Suprapubic skin (tissue), 4 donors: ENCODE data around the gene ASTN2. TPM values are rescaled to one million over a fixed set of nuclear protein-coding genes. Genes with fewer than 3 reads are reported as not detected.

Experiments
- DNase-seq, 2 donors: peaks; one replicate each; pipeline ENCODE4 v3.0.0-alpha.2; 2019; ENCODE audit warnings: low spot score in 2 of 2
- H3K27ac ChIP-seq: fragments of 200-600 bp; sonication (generic); one replicate; pipeline ENCODE4 v1.5.1; 2019
- H3K27me3 ChIP-seq: fragments of 200-600 bp; sonication (generic); one replicate; pipeline ENCODE4 v1.5.1; 2019
- H3K36me3 ChIP-seq: fragments of 200-600 bp; sonication (generic); one replicate; pipeline ENCODE4 v1.5.1; 2019
- H3K4me1 ChIP-seq: fragments of 200-600 bp; sonication (generic); one replicate; pipeline ENCODE4 v1.5.1; 2019
- H3K4me3 ChIP-seq: fragments of 200-600 bp; sonication (generic); one replicate; pipeline ENCODE4 v1.5.1; 2019; ENCODE audit warnings: mild to moderate bottlenecking
- H3K9me3 ChIP-seq: fragments of 200-600 bp; sonication (generic); one replicate; pipeline ENCODE4 v1.5.1; 2019
- EP300 ChIP-seq: sonication (generic); formaldehyde crosslinking; IDR thresholded peaks from one replicate; pipeline ENCODE4 v1.6.1; 2017; ENCODE audit warnings: antibody characterized with exemption
- POLR2A ChIP-seq, 2 donors: fragments of 450-650 bp; IDR thresholded peaks; one replicate each; pipeline ENCODE4 v1.6.1; 2017; ENCODE audit warnings: antibody characterized with exemption in 2 of 2, mild to moderate bottlenecking in 2 of 2, moderate library complexity in 2 of 2
- POLR2AphosphoS5 ChIP-seq, 3 donors: sonication (generic); formaldehyde crosslinking; IDR thresholded peaks; one replicate each; pipeline ENCODE4 v1.6.1; 2017; ENCODE audit warnings: antibody characterized with exemption in 3 of 3
- WGBS: methylation state at CpG from one replicate; pipeline ENCODE4 v1.1.5; 2018; 5-methylcytosine and 5-hydroxymethylcytosine counted together
- total RNA-seq, 4 donors: library from RNA; depleted of rRNA; stranded (reverse); fragments of >200 nt; gene quantifications; one replicate each; pipeline ENCODE4 v1.1.0, GENCODE V29; 2016
- TF ChIP-seq, protein P1 (sequence below), 2 donors: fragments of 200-600 bp in 1 of 2; fragments of 450-650 bp in 1 of 2; sonication (generic) in 1 of 2; IDR thresholded peaks; one replicate each; pipeline ENCODE4 v1.5.1; 2016 to 2019; ENCODE audit warnings: antibody characterized with exemption in 2 of 2, mild to moderate bottlenecking in 1 of 2, moderate library complexity in 1 of 2

The ASTN2 gene
- total RNA-seq, 4 donors from 2014 or later, result 2.0 to 6.9 (median 3.8) TPM

DNA sequence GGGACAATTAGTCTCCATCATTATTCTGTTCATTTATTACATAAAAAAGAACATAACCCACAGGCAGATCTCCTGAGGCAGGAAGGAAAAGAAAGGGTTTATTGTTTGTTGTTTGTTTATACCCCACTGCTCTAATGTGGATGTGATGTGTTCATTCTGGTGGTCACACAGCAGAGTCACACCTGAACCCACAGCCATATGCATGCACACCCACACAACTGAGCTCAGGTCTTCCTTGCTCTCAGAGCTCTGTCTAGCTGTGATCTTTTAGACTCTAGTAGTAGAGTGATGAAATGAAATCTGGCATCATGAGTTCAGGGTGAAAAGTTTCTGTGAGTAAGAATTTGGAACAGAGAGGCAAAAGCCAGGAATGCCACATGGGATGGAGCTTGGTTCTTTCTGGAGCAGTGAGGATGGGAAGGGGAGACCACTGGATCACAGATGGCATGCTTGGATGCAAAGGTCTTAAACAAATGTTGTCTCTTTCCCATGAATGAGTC lies 1034.3 kb downstream of the ASTN2 start:
- Histone ChIP-seq H3K27ac (no peak overlapping the region), H3K4me1 (no peaks in the 10 kb centered on the region), H3K4me3 (no peak overlapping the region), H3K36me3 (no peaks in the 10 kb centered on the region), H3K27me3 (no peaks in the 10 kb centered on the region), H3K9me3 (no peaks in the 10 kb centered on the region)
- no peak for DNase-seq
- TF ChIP-seq POLR2A (IDR thresholded peaks at IDR 0.05) (no peak), POLR2AphosphoS5 (IDR thresholded peaks at IDR 0.05) (no peak)
- TF ChIP-seq, protein P1, sequence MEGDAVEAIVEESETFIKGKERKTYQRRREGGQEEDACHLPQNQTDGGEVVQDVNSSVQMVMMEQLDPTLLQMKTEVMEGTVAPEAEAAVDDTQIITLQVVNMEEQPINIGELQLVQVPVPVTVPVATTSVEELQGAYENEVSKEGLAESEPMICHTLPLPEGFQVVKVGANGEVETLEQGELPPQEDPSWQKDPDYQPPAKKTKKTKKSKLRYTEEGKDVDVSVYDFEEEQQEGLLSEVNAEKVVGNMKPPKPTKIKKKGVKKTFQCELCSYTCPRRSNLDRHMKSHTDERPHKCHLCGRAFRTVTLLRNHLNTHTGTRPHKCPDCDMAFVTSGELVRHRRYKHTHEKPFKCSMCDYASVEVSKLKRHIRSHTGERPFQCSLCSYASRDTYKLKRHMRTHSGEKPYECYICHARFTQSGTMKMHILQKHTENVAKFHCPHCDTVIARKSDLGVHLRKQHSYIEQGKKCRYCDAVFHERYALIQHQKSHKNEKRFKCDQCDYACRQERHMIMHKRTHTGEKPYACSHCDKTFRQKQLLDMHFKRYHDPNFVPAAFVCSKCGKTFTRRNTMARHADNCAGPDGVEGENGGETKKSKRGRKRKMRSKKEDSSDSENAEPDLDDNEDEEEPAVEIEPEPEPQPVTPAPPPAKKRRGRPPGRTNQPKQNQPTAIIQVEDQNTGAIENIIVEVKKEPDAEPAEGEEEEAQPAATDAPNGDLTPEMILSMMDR (IDR thresholded peaks at IDR 0.05), result no peak

DNA sequence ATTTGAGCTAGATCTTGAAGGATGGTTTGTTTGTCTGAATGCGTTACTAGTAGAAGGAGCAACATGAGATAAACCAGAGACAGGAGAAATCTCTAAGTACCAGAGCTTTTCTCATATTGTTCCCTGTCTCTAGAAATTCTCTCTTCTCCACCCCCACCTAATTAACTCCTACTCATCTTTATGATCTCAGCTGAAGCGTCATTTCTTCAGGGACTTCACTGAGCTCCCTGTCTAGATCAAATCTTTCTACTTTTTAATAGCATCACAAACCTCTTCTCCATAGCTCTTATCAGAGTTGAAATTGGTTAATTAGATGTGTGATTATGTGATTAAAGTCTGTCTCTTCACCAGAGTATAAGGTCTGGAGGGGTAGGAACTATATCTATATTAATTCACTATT lies 1035.0 kb downstream of the ASTN2 start:
- Histone ChIP-seq H3K4me3 (no peak overlapping the region), H3K4me1 (no peaks in the 10 kb centered on the region), H3K27me3 (no peaks in the 10 kb centered on the region), H3K36me3 (no peaks in the 10 kb centered on the region), H3K27ac (no peak overlapping the region), H3K9me3 (no peaks in the 10 kb centered on the region)
- WGBS, result 87% methylated on average over 2 of the region's 2 CpGs
- no peak for DNase-seq
- TF ChIP-seq POLR2A (IDR thresholded peaks at IDR 0.05) (no peak), POLR2AphosphoS5 (IDR thresholded peaks at IDR 0.05) (no peak), EP300 (no peak)
- TF ChIP-seq, protein P1 (IDR thresholded peaks at IDR 0.05), result no peak

DNA sequence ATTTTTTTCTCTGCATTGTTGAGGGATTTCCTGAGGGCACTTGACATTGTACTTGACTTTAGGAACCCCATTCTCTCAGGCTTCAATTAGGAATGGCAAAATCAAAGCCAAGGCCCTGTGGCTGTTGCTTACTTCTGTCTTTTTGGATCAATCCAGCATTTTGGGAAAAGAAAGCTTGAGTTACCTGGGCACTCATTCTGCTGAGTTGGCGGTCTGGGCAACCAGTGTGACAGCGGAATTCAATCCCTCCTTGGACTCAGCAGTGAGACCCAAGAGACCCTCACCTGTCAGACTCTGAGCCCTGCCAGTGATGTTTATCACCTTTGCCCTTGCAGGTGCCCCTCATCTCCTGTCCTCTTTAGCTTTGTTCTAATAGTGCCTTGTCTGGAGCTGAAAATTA lies 1036.0 kb downstream of the ASTN2 start:
- no peaks in the 10 kb centered on the region for H3K4me1 ChIP-seq
- no peak overlapping the region for H3K27ac ChIP-seq
- no peaks in the 10 kb centered on the region for H3K9me3 ChIP-seq
- H3K36me3 ChIP-seq, result no peaks in the 10 kb centered on the region
- no peaks in the 10 kb centered on the region for H3K27me3 ChIP-seq
- TF ChIP-seq, protein P1 (IDR thresholded peaks at IDR 0.05), result no peak
- TF ChIP-seq POLR2AphosphoS5 (IDR thresholded peaks at IDR 0.05) (no peak), POLR2A (IDR thresholded peaks at IDR 0.05) (no peak), EP300 (no peak)
- 95% methylated on average over 2 of the region's 2 CpGs for WGBS
- H3K4me3 ChIP-seq, result no peak overlapping the region
- no peak for DNase-seq

DNA sequence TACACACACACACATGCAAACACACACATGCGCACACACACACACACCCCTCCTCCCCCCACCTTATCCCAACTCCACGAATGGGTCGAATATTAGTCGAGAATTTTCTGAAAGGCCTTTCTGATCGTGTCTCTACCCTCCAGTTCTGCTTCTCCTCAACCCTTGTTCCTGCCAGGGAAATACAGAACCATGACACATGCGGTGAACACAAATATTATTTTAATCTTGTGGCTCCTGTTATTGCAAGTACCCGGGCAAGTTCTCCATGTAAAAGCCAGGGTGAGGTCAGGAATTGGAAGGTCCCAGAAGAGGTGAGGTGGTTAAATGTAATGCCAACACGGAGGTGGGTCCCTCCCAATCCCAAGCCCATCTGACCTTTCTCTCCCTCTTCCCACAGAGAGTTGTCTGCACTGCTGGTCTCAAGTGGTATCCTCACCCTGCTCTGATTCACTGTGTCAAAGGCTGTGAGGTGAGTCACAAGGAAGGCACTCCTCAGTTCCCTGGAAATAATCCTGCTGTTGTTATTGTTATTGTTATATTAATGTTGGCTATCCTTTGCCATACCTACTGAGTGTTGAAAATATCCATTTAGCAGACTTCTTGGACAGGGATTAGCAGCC lies 1037.6 kb downstream of the ASTN2 start:
- no peaks in the 10 kb centered on the region for H3K36me3 ChIP-seq
- TF ChIP-seq, protein P1 (IDR thresholded peaks at IDR 0.05), result no peak
- no peak for TF ChIP-seq POLR2AphosphoS5 (IDR thresholded peaks at IDR 0.05)
- no peak for TF ChIP-seq EP300
- no peak for TF ChIP-seq POLR2A (IDR thresholded peaks at IDR 0.05)
- 80% methylated on average over 8 of the region's 8 CpGs for WGBS
- no peak for DNase-seq
- H3K27ac ChIP-seq, result no peak overlapping the region
- H3K4me3 ChIP-seq, result no peak overlapping the region
- H3K4me1 ChIP-seq, result no peaks in the 10 kb centered on the region
- H3K9me3 ChIP-seq, result no peaks in the 10 kb centered on the region
- no peaks in the 10 kb centered on the region for H3K27me3 ChIP-seq
